GM12878 (cell line): ENCODE data around the gene CRACDL. TPM values are rescaled to one million over a fixed set of nuclear protein-coding genes. Genes with fewer than 3 reads are reported as not detected.

ENCODE experiments used
- ATAC-seq: fragments of 200-7000 bp; cut with Tn5 transposase; 3 replicates; pipeline ENCODE4 v1.9.1; 2020; ENCODE audit warnings: mild to moderate bottlenecking, moderate library complexity
- BruUV-seq: library from RNA; stranded (reverse); fragments of 400-500 nt; replicated peaks from 2 replicates; lab custom pipeline; 2021; lab: Mats Ljungman, UMichigan
- CTCF ChIA-PET: fragments of 300-600 bp; sonication (Branson Sonifier 250); formaldehyde crosslinking; extraction: SDS; loops from one replicate; lab custom pipeline; 2021; ENCODE audit warnings: inconsistent platforms; lab: Yijun Ruan, JAX
- POLR2A ChIA-PET: fragments of 350-600 bp; formaldehyde crosslinking; extraction: SDS; loops from one replicate; lab custom pipeline; 2021; ENCODE audit warnings: inconsistent platforms; lab: Charles Lee
- RAD21 ChIA-PET: fragments of 300-600 bp; sonication (Branson Sonifier 250); formaldehyde crosslinking; loops from one replicate; lab custom pipeline; 2023; ENCODE audit warnings: antibody characterized with exemption; ENCODE audit not compliant: unreplicated experiment; lab: Charles Lee
- SMC1A ChIA-PET: fragments of 300-600 bp; sonication (Branson Sonifier 250); formaldehyde crosslinking; loops from one replicate; lab custom pipeline; 2023; ENCODE audit not compliant: unreplicated experiment, uncharacterized antibody; lab: Charles Lee
- DNase-seq: peaks from one replicate; pipeline ENCODE4 v3.0.0-alpha.2; 2011; ENCODE audit warnings: low read depth, low spot score
- FAIRE-seq: peaks from 3 replicates; lab custom pipeline; 2011; peaks lifted over from hg19 to GRCh38; lab: Jason Lieb, UNC
- H2AFZ ChIP-seq: 2 replicates; pipeline ENCODE4 v1.6.0; 2011; ENCODE audit warnings: low read depth, low read length, control low read depth; ENCODE audit not compliant: control insufficient read depth
- H3K27ac ChIP-seq: 2 replicates; pipeline ENCODE4 v1.5.1; 2011; ENCODE audit warnings: control low read depth; ENCODE audit not compliant: control insufficient read depth, insufficient read depth
- H3K27me3 ChIP-seq, 2 experiments: replicated peaks in 1 of 2; 2 replicates each; pipeline versions ENCODE4 v1.6.0 to v1.6.1; 2011; ENCODE audit warnings: low read length in 1 of 2; ENCODE audit not compliant: control insufficient read depth in 2 of 2, insufficient read depth in 2 of 2
- H3K36me3 ChIP-seq, 2 experiments: 2 replicates each; pipeline ENCODE4 v1.5.1; 2011; ENCODE audit warnings: low read length in 1 of 2; ENCODE audit not compliant: control insufficient read depth in 2 of 2, insufficient read depth in 2 of 2
- H3K4me1 ChIP-seq: 2 replicates; pipeline ENCODE4 v1.6.1; 2011; ENCODE audit warnings: mild to moderate bottlenecking, low read length, moderate library complexity, mixed read lengths; ENCODE audit not compliant: control insufficient read depth, insufficient read depth
- H3K4me2 ChIP-seq: 2 replicates; pipeline ENCODE4 v1.6.0; 2011; ENCODE audit warnings: control low read depth; ENCODE audit not compliant: control insufficient read depth, insufficient read depth
- H3K4me3 ChIP-seq: fragments of 200-600 bp; sonication (generic); 2 replicates; pipeline ENCODE4 v1.5.1; 2016
- H3K79me2 ChIP-seq: 2 replicates; pipeline ENCODE4 v1.6.0; 2011; ENCODE audit warnings: low read length; ENCODE audit not compliant: control insufficient read depth, insufficient read depth
- H3K9ac ChIP-seq: 2 replicates; pipeline ENCODE4 v1.8.0; 2011; ENCODE audit warnings: low read length, control low read depth, mixed read lengths; ENCODE audit not compliant: control insufficient read depth, insufficient read depth
- H3K9me3 ChIP-seq: replicated peaks from 3 replicates; pipeline ENCODE4 v1.5.1; 2011; ENCODE audit warnings: mild to moderate bottlenecking, low read length; ENCODE audit not compliant: control insufficient read depth, insufficient read depth
- H4K20me1 ChIP-seq: 2 replicates; pipeline ENCODE4 v1.6.0; 2011; ENCODE audit not compliant: control insufficient read depth, insufficient read depth
- ASH2L ChIP-seq: fragments of 300-600, 200-600 bp; sonication (generic); IDR thresholded peaks from 2 replicates; pipeline ENCODE4 v1.6.1; 2017; ENCODE audit warnings: low read depth, mild to moderate bottlenecking, borderline replicate concordance
- ESRRA ChIP-seq: IDR thresholded peaks from 2 replicates; pipeline ENCODE4 v1.6.1; 2012; ENCODE audit warnings: mild to moderate bottlenecking, low read length, improper control_type of control experiment
- ETV6 ChIP-seq, 2 experiments: fragments of 450-650 bp in 1 of 2; IDR thresholded peaks in 1 of 2; conservative IDR thresholded peaks in 1 of 2; 2 replicates each; pipeline ENCODE4 v1.6.1; 2014; ENCODE audit warnings: antibody characterized with exemption in 1 of 2, borderline replicate concordance in 1 of 2, low read depth in 1 of 2, mild to moderate bottlenecking in 1 of 2, moderate library complexity in 1 of 2
- FOS ChIP-seq: IDR thresholded peaks from 3 replicates; pipeline ENCODE4 v1.6.1; 2011; ENCODE audit warnings: borderline replicate concordance; ENCODE audit not compliant: insufficient read length; ENCODE audit errors: extremely low read depth
- MEF2A ChIP-seq: IDR thresholded peaks from 2 replicates; pipeline ENCODE4 v1.6.1; 2011; ENCODE audit warnings: low read depth, mild to moderate bottlenecking, low read length, moderate library complexity; ENCODE audit not compliant: insufficient read depth
- NFYB ChIP-seq: IDR thresholded peaks from 2 replicates; pipeline ENCODE4 v1.6.1; 2011; ENCODE audit warnings: low read depth, mild to moderate bottlenecking, low read length, improper control_type of control experiment, moderate library complexity; ENCODE audit not compliant: insufficient read depth
- POLR2AphosphoS2 ChIP-seq: IDR thresholded peaks from 2 replicates; pipeline ENCODE4 v1.6.1; 2011; ENCODE audit warnings: low read depth, mild to moderate bottlenecking, low read length, improper control_type of control experiment, moderate library complexity
- RCOR1 ChIP-seq: conservative IDR thresholded peaks from 2 replicates; pipeline ENCODE4 v1.6.1; 2012; ENCODE audit warnings: low read depth, low read length, improper control_type of control experiment
- SMC3 ChIP-seq: IDR thresholded peaks from 2 replicates; pipeline ENCODE4 v1.6.1; 2011; ENCODE audit warnings: low read length, improper control_type of control experiment, borderline replicate concordance
- SUPT20H ChIP-seq: IDR thresholded peaks from 2 replicates; pipeline ENCODE4 v1.6.1; 2011; ENCODE audit warnings: low read depth, mild to moderate bottlenecking, low read length, moderate library complexity, borderline replicate concordance; ENCODE audit not compliant: control insufficient read depth
- TCF12 ChIP-seq: IDR thresholded peaks from 2 replicates; pipeline ENCODE4 v1.6.1; 2011; ENCODE audit warnings: low read depth, mild to moderate bottlenecking, low read length
- WGBS: methylation state at CpG from one replicate; pipeline ENCODE4 v1.1.6; 2016; ENCODE audit warnings: low lambda C conversion rate; ENCODE audit not compliant: insufficient replicate concordance, insufficient coverage; ENCODE audit errors: missing lambda C conversion rate; 5-methylcytosine and 5-hydroxymethylcytosine counted together
- in situ Hi-C: fragments of 300-500 bp; cut with MboI; formaldehyde crosslinking; loops from 9 replicates; pipeline ENCODE4 v1.14.3; 2018; ENCODE audit warnings: mixed read lengths
- intact Hi-C: fragments of 100-400 bp; cut with micrococcal nuclease; formaldehyde crosslinking; loops from one replicate; pipeline ENCODE4 v1.14.2; 2022; ENCODE audit not compliant: unreplicated experiment
- polyA plus RNA-seq, 11 experiments: library from polyadenylated mRNA; depleted of rRNA in 4 of 11; unstranded in 6 of 11; stranded (reverse) in 5 of 11; fragments of >200 nt; fragmentation: Nextera tagmentation in 4 of 11; fragmentation: Illumina TruSeq in 1 of 11; extraction: Ambion mirVana in 4 of 11; extraction: Trizol in 1 of 11; gene quantifications; 1 replicate in 1 of 11; 2 replicates in 10 of 11; pipeline versions ENCODE4 v1.2.1 to v1.2.3, GENCODE V29; 2011 to 2016; ENCODE audit warnings: inconsistent platforms in 2 of 11, missing spikeins in 2 of 11, low read depth in 1 of 11
- total RNA-seq, 4 experiments: library from RNA; depleted of rRNA in 3 of 4; stranded (reverse); fragments of >200 nt in 3 of 4; fragmentation: Illumina TruSeq in 1 of 4; extraction: Trizol in 1 of 4; gene quantifications; 2 replicates each; pipeline versions ENCODE4 v1.2.1 to v1.2.3, GENCODE V29; 2013 to 2021
- TF ChIP-seq, protein P1 (sequence below): fragments of 450-650 bp; IDR thresholded peaks from 2 replicates; pipeline ENCODE4 v1.6.1; 2016; ENCODE audit warnings: mild to moderate bottlenecking, moderate library complexity, borderline replicate concordance
- TF ChIP-seq, protein P2 (sequence below): fragments of 150-350 bp; IDR thresholded peaks from 2 replicates; pipeline ENCODE4 v1.6.1; 2016; ENCODE audit warnings: low read depth, low read length
- TF ChIP-seq, protein P3 (sequence below): fragments of 450-650 bp; IDR thresholded peaks from 2 replicates; pipeline ENCODE4 v1.6.1; 2017; ENCODE audit warnings: borderline replicate concordance

Gene CRACDL
- total and polyA plus RNA-seq, 10 of the 15 experiments (the other 5 are each of a cell fraction or from before 2014, with no cell fraction given) = 0.03 to 0.72 (median 0.14) TPM

GRCh38 chr2:98772536-98772935 is 163.5 kb downstream of the CRACDL start:
- WGBS = 88% methylated on average over 8 of the region's 8 CpGs
- H3K27ac ChIP-seq = no peak overlapping the region
- SMC1A ChIA-PET = interaction anchor here (1.7 to 3.6 kb wide), 3 partner anchors 13 to 43 kb away, joined by 5 to 26 read pairs (median 6); no protein-coding TSS in a partner anchor
- no peak overlapping the region for H3K9ac ChIP-seq
- no peak overlapping the region for H3K4me3 ChIP-seq
- peaks cover 16% of the 10 kb centered on the region for H3K4me1 ChIP-seq
- no peaks in the 10 kb centered on the region for H4K20me1 ChIP-seq
- H3K36me3 ChIP-seq = no peaks in the 10 kb centered on the region
- no peak overlapping the region; the same call in 1 of the 2 replicates for H2AFZ ChIP-seq
- POLR2A ChIA-PET = interaction anchor here (0.6 kb wide), 1 partner anchor 29 kb away, joined by 3 read pairs; no protein-coding TSS in a partner anchor
- in situ Hi-C loops (no loop called here), intact Hi-C loops (loop anchor here (5.0 kb wide), 1 partner anchor 65 kb away; no protein-coding TSS in a partner anchor)
- DNase-seq (no peak), FAIRE-seq (no peak), ATAC-seq (no peak)
- no peaks in the 10 kb centered on the region for H3K79me2 ChIP-seq
- no peaks in the 10 kb centered on the region for H3K9me3 ChIP-seq
- TF ChIP-seq NFYB = no peak
- TF ChIP-seq, protein P1, sequence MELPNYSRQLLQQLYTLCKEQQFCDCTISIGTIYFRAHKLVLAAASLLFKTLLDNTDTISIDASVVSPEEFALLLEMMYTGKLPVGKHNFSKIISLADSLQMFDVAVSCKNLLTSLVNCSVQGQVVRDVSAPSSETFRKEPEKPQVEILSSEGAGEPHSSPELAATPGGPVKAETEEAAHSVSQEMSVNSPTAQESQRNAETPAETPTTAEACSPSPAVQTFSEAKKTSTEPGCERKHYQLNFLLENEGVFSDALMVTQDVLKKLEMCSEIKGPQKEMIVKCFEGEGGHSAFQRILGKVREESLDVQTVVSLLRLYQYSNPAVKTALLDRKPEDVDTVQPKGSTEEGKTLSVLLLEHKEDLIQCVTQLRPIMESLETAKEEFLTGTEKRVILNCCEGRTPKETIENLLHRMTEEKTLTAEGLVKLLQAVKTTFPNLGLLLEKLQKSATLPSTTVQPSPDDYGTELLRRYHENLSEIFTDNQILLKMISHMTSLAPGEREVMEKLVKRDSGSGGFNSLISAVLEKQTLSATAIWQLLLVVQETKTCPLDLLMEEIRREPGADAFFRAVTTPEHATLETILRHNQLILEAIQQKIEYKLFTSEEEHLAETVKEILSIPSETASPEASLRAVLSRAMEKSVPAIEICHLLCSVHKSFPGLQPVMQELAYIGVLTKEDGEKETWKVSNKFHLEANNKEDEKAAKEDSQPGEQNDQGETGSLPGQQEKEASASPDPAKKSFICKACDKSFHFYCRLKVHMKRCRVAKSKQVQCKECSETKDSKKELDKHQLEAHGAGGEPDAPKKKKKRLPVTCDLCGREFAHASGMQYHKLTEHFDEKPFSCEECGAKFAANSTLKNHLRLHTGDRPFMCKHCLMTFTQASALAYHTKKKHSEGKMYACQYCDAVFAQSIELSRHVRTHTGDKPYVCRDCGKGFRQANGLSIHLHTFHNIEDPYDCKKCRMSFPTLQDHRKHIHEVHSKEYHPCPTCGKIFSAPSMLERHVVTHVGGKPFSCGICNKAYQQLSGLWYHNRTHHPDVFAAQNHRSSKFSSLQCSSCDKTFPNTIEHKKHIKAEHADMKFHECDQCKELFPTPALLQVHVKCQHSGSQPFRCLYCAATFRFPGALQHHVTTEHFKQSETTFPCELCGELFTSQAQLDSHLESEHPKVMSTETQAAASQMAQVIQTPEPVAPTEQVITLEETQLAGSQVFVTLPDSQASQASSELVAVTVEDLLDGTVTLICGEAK = no peak
- TF ChIP-seq SMC3 = no peak
- no peak for TF ChIP-seq RCOR1
- TF ChIP-seq FOS = no peak
- no peak for TF ChIP-seq ESRRA
- TF ChIP-seq TCF12 = no peak
- TF ChIP-seq ETV6 (conservative IDR thresholded peaks at IDR 0.05 in 1 of 2, IDR thresholded peaks at IDR 0.05 in 1 of 2; ENCODE audit: borderline replicate concordance in 1 of 2, low read depth in 1 of 2) = no peak
- TF ChIP-seq, protein P2, sequence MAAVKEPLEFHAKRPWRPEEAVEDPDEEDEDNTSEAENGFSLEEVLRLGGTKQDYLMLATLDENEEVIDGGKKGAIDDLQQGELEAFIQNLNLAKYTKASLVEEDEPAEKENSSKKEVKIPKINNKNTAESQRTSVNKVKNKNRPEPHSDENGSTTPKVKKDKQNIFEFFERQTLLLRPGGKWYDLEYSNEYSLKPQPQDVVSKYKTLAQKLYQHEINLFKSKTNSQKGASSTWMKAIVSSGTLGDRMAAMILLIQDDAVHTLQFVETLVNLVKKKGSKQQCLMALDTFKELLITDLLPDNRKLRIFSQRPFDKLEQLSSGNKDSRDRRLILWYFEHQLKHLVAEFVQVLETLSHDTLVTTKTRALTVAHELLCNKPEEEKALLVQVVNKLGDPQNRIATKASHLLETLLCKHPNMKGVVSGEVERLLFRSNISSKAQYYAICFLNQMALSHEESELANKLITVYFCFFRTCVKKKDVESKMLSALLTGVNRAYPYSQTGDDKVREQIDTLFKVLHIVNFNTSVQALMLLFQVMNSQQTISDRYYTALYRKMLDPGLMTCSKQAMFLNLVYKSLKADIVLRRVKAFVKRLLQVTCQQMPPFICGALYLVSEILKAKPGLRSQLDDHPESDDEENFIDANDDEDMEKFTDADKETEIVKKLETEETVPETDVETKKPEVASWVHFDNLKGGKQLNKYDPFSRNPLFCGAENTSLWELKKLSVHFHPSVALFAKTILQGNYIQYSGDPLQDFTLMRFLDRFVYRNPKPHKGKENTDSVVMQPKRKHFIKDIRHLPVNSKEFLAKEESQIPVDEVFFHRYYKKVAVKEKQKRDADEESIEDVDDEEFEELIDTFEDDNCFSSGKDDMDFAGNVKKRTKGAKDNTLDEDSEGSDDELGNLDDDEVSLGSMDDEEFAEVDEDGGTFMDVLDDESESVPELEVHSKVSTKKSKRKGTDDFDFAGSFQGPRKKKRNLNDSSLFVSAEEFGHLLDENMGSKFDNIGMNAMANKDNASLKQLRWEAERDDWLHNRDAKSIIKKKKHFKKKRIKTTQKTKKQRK = no peak
- TF ChIP-seq POLR2AphosphoS2 = no peak
- no peak for TF ChIP-seq SUPT20H
- TF ChIP-seq MEF2A = no peak
- no peak for TF ChIP-seq ASH2L
- TF ChIP-seq, protein P3, sequence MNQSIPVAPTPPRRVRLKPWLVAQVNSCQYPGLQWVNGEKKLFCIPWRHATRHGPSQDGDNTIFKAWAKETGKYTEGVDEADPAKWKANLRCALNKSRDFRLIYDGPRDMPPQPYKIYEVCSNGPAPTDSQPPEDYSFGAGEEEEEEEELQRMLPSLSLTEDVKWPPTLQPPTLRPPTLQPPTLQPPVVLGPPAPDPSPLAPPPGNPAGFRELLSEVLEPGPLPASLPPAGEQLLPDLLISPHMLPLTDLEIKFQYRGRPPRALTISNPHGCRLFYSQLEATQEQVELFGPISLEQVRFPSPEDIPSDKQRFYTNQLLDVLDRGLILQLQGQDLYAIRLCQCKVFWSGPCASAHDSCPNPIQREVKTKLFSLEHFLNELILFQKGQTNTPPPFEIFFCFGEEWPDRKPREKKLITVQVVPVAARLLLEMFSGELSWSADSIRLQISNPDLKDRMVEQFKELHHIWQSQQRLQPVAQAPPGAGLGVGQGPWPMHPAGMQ = no peak
- no peaks in the 10 kb centered on the region for H3K27me3 ChIP-seq
- RAD21 ChIA-PET = no interaction called here
- CTCF ChIA-PET = interaction anchor here (0.7 to 1.9 kb wide), 2 partner anchors 9 to 123 kb away, joined by 3 to 6 read pairs; no protein-coding TSS in a partner anchor
- no TSS peak for BruUV-seq
- no peak overlapping the region; the same call in 1 of the 2 replicates for H3K4me2 ChIP-seq
